Skeletal muscle tissue (tissue), 4 donors: Measurements from ENCODE around the gene GLCE. TPM values are rescaled to one million over a fixed set of nuclear protein-coding genes. Genes with fewer than 3 reads are reported as not detected.

ENCODE experiments used
- H3K27ac ChIP-seq: one replicate; pipeline ENCODE4 v1.7.0; 2013; ENCODE audit warnings: mild to moderate bottlenecking, low read depth, low read length, inconsistent platforms
- H3K27me3 ChIP-seq, 3 donors: one replicate each; pipeline ENCODE4 v1.7.0; 2013; ENCODE audit warnings: low read length in 3 of 3; ENCODE audit not compliant: control insufficient read depth in 3 of 3, insufficient read depth in 3 of 3
- H3K36me3 ChIP-seq, 3 donors: one replicate each; pipeline ENCODE4 v1.7.0; 2013; ENCODE audit warnings: low read length in 3 of 3; ENCODE audit not compliant: control insufficient read depth in 3 of 3, insufficient read depth in 3 of 3
- H3K4me1 ChIP-seq, 3 donors: one replicate each; pipeline ENCODE4 v1.7.0; 2013; ENCODE audit warnings: low read length in 3 of 3, mild to moderate bottlenecking in 3 of 3; ENCODE audit not compliant: control insufficient read depth in 3 of 3, insufficient read depth in 3 of 3
- H3K4me3 ChIP-seq, 3 donors: one replicate each; pipeline ENCODE4 v1.7.0; 2013; ENCODE audit warnings: low read length in 3 of 3
- H3K9ac ChIP-seq, 3 donors: one replicate each; pipeline ENCODE4 v1.7.0; 2013; ENCODE audit warnings: low read length in 3 of 3, mild to moderate bottlenecking in 3 of 3, moderate library complexity in 2 of 3, low read depth in 1 of 3
- H3K9me3 ChIP-seq, 3 donors: one replicate each; pipeline ENCODE4 v1.7.0; 2013; ENCODE audit warnings: low read length in 3 of 3; ENCODE audit not compliant: control insufficient read depth in 3 of 3
- total RNA-seq: library from RNA; depleted of rRNA; stranded (reverse); fragments of >200 nt; gene quantifications from one replicate; pipeline ENCODE4 v1.2.3, GENCODE V29; 2014
- donor health status: Osteomylitis.

GLCE gene
- total RNA-seq, 1 donor from 2014 or later = 38.6 TPM

- no peaks in the 10 kb centered on the region for H3K9me3 ChIP-seq
- H3K27ac ChIP-seq = no peak overlapping the region
Observed at GRCh38 chr15:69277316-69277715, 116.9 kb downstream of the GLCE start.

GRCh38 chr15:69279636-69280035 is 119.2 kb downstream of the GLCE start:
- H3K27me3 ChIP-seq = peaks cover 0 to 5% (median 4%) of the 10 kb centered on the region in 3 donors
- no peak overlapping the region for H3K27ac ChIP-seq
- peaks cover 3 to 6% (median 4%) of the 10 kb centered on the region in 3 donors for H3K4me1 ChIP-seq
- no peak overlapping the region for H3K9ac ChIP-seq
- no peaks in the 10 kb centered on the region for H3K36me3 ChIP-seq
- no peaks in the 10 kb centered on the region for H3K9me3 ChIP-seq
- H3K4me3 ChIP-seq = no peak overlapping the region

More at GRCh38 chr15:69277316-69277715, 116.9 kb downstream of the GLCE start:
- Histone ChIP-seq H3K9ac (no peak overlapping the region), H3K4me1 (peaks cover 3 to 6% (median 4%) of the 10 kb centered on the region in 3 donors), H3K4me3 (no peak overlapping the region), H3K36me3 (no peaks in the 10 kb centered on the region), H3K27me3 (peaks cover 0 to 5% (median 4%) of the 10 kb centered on the region in 3 donors)

GRCh38 chr15:69280783-69281182 is 120.3 kb downstream of the GLCE start:
- H3K36me3 ChIP-seq = no peaks in the 10 kb centered on the region
- H3K27ac ChIP-seq = no peak overlapping the region
- H3K9ac ChIP-seq = no peak overlapping the region
- no peaks in the 10 kb centered on the region for H3K9me3 ChIP-seq
- H3K27me3 ChIP-seq = peaks cover 0 to 5% (median 4%) of the 10 kb centered on the region in 3 donors
- no peak overlapping the region for H3K4me3 ChIP-seq
- peaks cover 3 to 6% (median 4%) of the 10 kb centered on the region in 3 donors for H3K4me1 ChIP-seq

- H3K9ac ChIP-seq = no peak overlapping the region
- no peak overlapping the region for H3K27ac ChIP-seq
- no peaks in the 10 kb centered on the region for H3K36me3 ChIP-seq
- no peaks in the 10 kb centered on the region for H3K9me3 ChIP-seq
- peaks cover 0 to 5% (median 4%) of the 10 kb centered on the region in 3 donors for H3K27me3 ChIP-seq
- H3K4me1 ChIP-seq = no peaks in the 10 kb centered on the region
- no peak overlapping the region for H3K4me3 ChIP-seq
Observed at GRCh38 chr15:69282104-69282743, 121.8 kb downstream of the GLCE start.

GRCh38 chr15:69285834-69286233 is 125.4 kb downstream of the GLCE start:
- no peaks in the 10 kb centered on the region for H3K27me3 ChIP-seq
- no peaks in the 10 kb centered on the region for H3K36me3 ChIP-seq
- H3K9me3 ChIP-seq = no peaks in the 10 kb centered on the region
- no peak overlapping the region for H3K4me3 ChIP-seq
- H3K27ac ChIP-seq = no peak overlapping the region
- H3K9ac ChIP-seq = no peak overlapping the region
- H3K4me1 ChIP-seq = no peaks in the 10 kb centered on the region

- H3K4me1 ChIP-seq = no peaks in the 10 kb centered on the region
- no peak overlapping the region for H3K4me3 ChIP-seq
- no peak overlapping the region for H3K27ac ChIP-seq
- no peaks in the 10 kb centered on the region for H3K9me3 ChIP-seq
- no peaks in the 10 kb centered on the region for H3K36me3 ChIP-seq
- H3K9ac ChIP-seq = no peak overlapping the region
- H3K27me3 ChIP-seq = no peaks in the 10 kb centered on the region
Observed at GRCh38 chr15:69288011-69288410, 127.6 kb downstream of the GLCE start.

GRCh38 chr15:69288531-69289341 is 128.3 kb downstream of the GLCE start:
- H3K27me3 ChIP-seq = no peaks in the 10 kb centered on the region
- H3K9me3 ChIP-seq = no peaks in the 10 kb centered on the region
- H3K4me1 ChIP-seq = no peaks in the 10 kb centered on the region
- no peak overlapping the region for H3K4me3 ChIP-seq
- no peak overlapping the region for H3K27ac ChIP-seq
- H3K9ac ChIP-seq = no peak overlapping the region
- H3K36me3 ChIP-seq = no peaks in the 10 kb centered on the region

GRCh38 chr15:69289342-69290146 is 129.1 kb downstream of the GLCE start:
- no peaks in the 10 kb centered on the region for H3K27me3 ChIP-seq
- no peak overlapping the region for H3K9ac ChIP-seq
- no peak overlapping the region for H3K27ac ChIP-seq
- no peaks in the 10 kb centered on the region for H3K4me1 ChIP-seq
- H3K36me3 ChIP-seq = no peaks in the 10 kb centered on the region
- H3K4me3 ChIP-seq = no peak overlapping the region
- no peaks in the 10 kb centered on the region for H3K9me3 ChIP-seq

GRCh38 chr15:69290346-69291164 is 130.1 kb downstream of the GLCE start:
- Histone ChIP-seq H3K36me3 (no peaks in the 10 kb centered on the region), H3K9me3 (peaks cover 0 to 3% (median 0%) of the 10 kb centered on the region in 3 donors), H3K9ac (no peak overlapping the region), H3K4me3 (no peak overlapping the region), H3K4me1 (no peaks in the 10 kb centered on the region), H3K27ac (no peak overlapping the region), H3K27me3 (peaks cover 0 to 3% (median 2%) of the 10 kb centered on the region in 3 donors)
